ENCODE results near the gene ZBTB21. TPM values are rescaled to one million over a fixed set of nuclear protein-coding genes. Genes with fewer than 3 reads are reported as not detected.
A peak's percentile ranks its signal among the peaks of the same experiment; 100 is the strongest.

ZBTB21 gene
- total and polyA plus RNA-seq, 9 of the 15 experiments (the other 6 are each of a cell fraction or from before 2014, with no cell fraction given): 2.2 to 15.2 (median 8.7) TPM

GRCh38 chr21:42009018-42009830 lies 936 bp downstream of the ZBTB21 start (continued):
- TF ChIP-seq ZBTB33 (CRISPR knock-in tag; IDR thresholded peaks at IDR 0.05): no peak
- no peak for TF ChIP-seq ZNF232 (CRISPR knock-in tag; IDR thresholded peaks at IDR 0.05)
- no peak for TF ChIP-seq ZNF740 (CRISPR knock-in tag; IDR thresholded peaks at IDR 0.05)
- TF ChIP-seq ZNF740 (tag; IDR thresholded peaks at IDR 0.05): no peak
- peak in 1 of 2 experiments; percentile 73 for TF ChIP-seq E2F6 (IDR thresholded peaks at IDR 0.05; ENCODE audit: borderline replicate concordance in 1 of 2, extremely low read depth in 1 of 2, insufficient read depth in 1 of 2, insufficient read length in 1 of 2, low read depth in 1 of 2, low read length in 1 of 2, poor library complexity in 1 of 2, severe bottlenecking in 1 of 2)
- no peak for TF ChIP-seq ZNF134 (CRISPR knock-in tag; conservative IDR thresholded peaks at IDR 0.05)
- TF ChIP-seq E2F3 (CRISPR knock-in tag; IDR thresholded peaks at IDR 0.05): no peak
- no peak for TF ChIP-seq HNRNPUL1 (IDR thresholded peaks at IDR 0.05; ENCODE audit: low read length)
- TF ChIP-seq DNMT1 (IDR thresholded peaks at IDR 0.05): no peak
- peak; percentile 30 for TF ChIP-seq RFX5 (IDR thresholded peaks at IDR 0.05; ENCODE audit: low read depth, low read length)
- peak; percentile 2 for TF ChIP-seq MXD1 (CRISPR knock-in tag; IDR thresholded peaks at IDR 0.05; ENCODE audit: borderline replicate concordance, poor library complexity, severe bottlenecking)
- no peak for TF ChIP-seq SPI1 (IDR thresholded peaks at IDR 0.05; ENCODE audit: borderline replicate concordance, low read depth, low read length)
- TF ChIP-seq POLR2H (tag; IDR thresholded peaks at IDR 0.05; ENCODE audit: low read depth): no peak
- TF ChIP-seq GMEB1 (CRISPR knock-in tag; IDR thresholded peaks at IDR 0.05): 0 out of 2 replicates have a peak, but pooled peaks have one; percentile 16
- TF ChIP-seq TGIF2 (CRISPR knock-in tag; IDR thresholded peaks at IDR 0.05): 0 out of 2 replicates have a peak, but pooled peaks have one; percentile 88
- peak; percentile 53 for TF ChIP-seq RBBP5 (IDR thresholded peaks at IDR 0.05; ENCODE audit: borderline replicate concordance, insufficient read depth, low read length, poor library complexity, severe bottlenecking)
- no peak for TF ChIP-seq IRF2 (CRISPR knock-in tag; IDR thresholded peaks at IDR 0.05)
- TF ChIP-seq GATAD2B (IDR thresholded peaks at IDR 0.05; ENCODE audit: borderline replicate concordance): peak; percentile 60
- TF ChIP-seq PRPF4 (IDR thresholded peaks at IDR 0.05; ENCODE audit: insufficient read depth, low read depth, low read length, poor library complexity, severe bottlenecking): no peak

All from K562 (cell line).